Neural crest cell (in vitro differentiated cells): Measurements from ENCODE around the gene CAPS. TPM values are rescaled to one million over a fixed set of nuclear protein-coding genes. Genes with fewer than 3 reads are reported as not detected.

ENCODE experiments used
- DNase-seq: peaks from one replicate; pipeline ENCODE4 v3.0.0; 2021; ENCODE audit warnings: low read depth, mixed read lengths, low spot score
- H3K27ac Mint-ChIP-seq: one replicate; pipeline ENCODE4 v1.8.0; 2021; ENCODE audit warnings: mild to moderate bottlenecking, mixed read lengths; ENCODE audit not compliant: unreplicated experiment
- H3K27me3 Mint-ChIP-seq: 2 replicates; pipeline ENCODE4 v1.8.0; 2021; ENCODE audit warnings: low read depth, mild to moderate bottlenecking, mixed read lengths
- H3K36me3 Mint-ChIP-seq: 2 replicates; pipeline ENCODE4 v1.8.0; 2021; ENCODE audit warnings: low read depth, mild to moderate bottlenecking, mixed read lengths
- H3K4me1 Mint-ChIP-seq: 2 replicates; pipeline ENCODE4 v1.8.0; 2021; ENCODE audit warnings: mixed read lengths
- H3K4me3 Mint-ChIP-seq: one replicate; pipeline ENCODE4 v1.8.0; 2021; ENCODE audit warnings: mild to moderate bottlenecking, mixed read lengths
- H3K9me3 Mint-ChIP-seq: 2 replicates; pipeline ENCODE4 v1.8.0; 2021; ENCODE audit warnings: mixed read lengths
- CTCF ChIP-seq: fragments of 200-600 bp; sonication (generic); conservative IDR thresholded peaks from 2 replicates; pipeline ENCODE4 v1.5.0; 2021; ENCODE audit warnings: antibody characterized with exemption, mild to moderate bottlenecking
- total RNA-seq: library from RNA; stranded (reverse); gene quantifications from 2 replicates; pipeline ENCODE4 v1.2.1, GENCODE V29; 2021

Gene CAPS
- total RNA-seq, 1 donor from 2014 or later = 2.6 TPM

GRCh38 chr19:5954293-5954692, 40.2 kb downstream of the CAPS start:
- Mint-ChIP-seq H3K4me3 (peak overlapping the region; percentile 44), H3K9me3 (no peaks in the 10 kb centered on the region), H3K4me1 (peaks cover 85% of the 10 kb centered on the region), H3K27me3 (no peaks in the 10 kb centered on the region), H3K36me3 (peaks cover 3% of the 10 kb centered on the region), H3K27ac (peak overlapping the region; percentile 88)
- no peak for TF ChIP-seq CTCF
- no peak for DNase-seq

GRCh38 chr19:5955636-5955935, 41.5 kb downstream of the CAPS start:
- Mint-ChIP-seq H3K36me3 (no peaks in the 10 kb centered on the region), H3K4me1 (peaks cover 82% of the 10 kb centered on the region), H3K27me3 (no peaks in the 10 kb centered on the region), H3K4me3 (no peak overlapping the region), H3K27ac (no peak overlapping the region), H3K9me3 (no peaks in the 10 kb centered on the region)
- DNase-seq = no peak
- no peak for TF ChIP-seq CTCF

- Mint-ChIP-seq H3K4me1 (peaks cover 80% of the 10 kb centered on the region), H3K27me3 (no peaks in the 10 kb centered on the region), H3K27ac (no peak overlapping the region), H3K36me3 (no peaks in the 10 kb centered on the region), H3K9me3 (no peaks in the 10 kb centered on the region), H3K4me3 (no peak overlapping the region)
- no peak for TF ChIP-seq CTCF
- no peak for DNase-seq
Observed at GRCh38 chr19:5956323-5956722, 42.3 kb downstream of the CAPS start.

GRCh38 chr19:5956728-5957127, 42.7 kb downstream of the CAPS start:
- no peak for DNase-seq
- Mint-ChIP-seq H3K36me3 (no peaks in the 10 kb centered on the region), H3K4me3 (no peak overlapping the region), H3K9me3 (no peaks in the 10 kb centered on the region), H3K27me3 (no peaks in the 10 kb centered on the region), H3K27ac (no peak overlapping the region), H3K4me1 (peaks cover 78% of the 10 kb centered on the region)
- no peak for TF ChIP-seq CTCF

GRCh38 chr19:5957170-5957569, 43.1 kb downstream of the CAPS start:
- H3K4me1 Mint-ChIP-seq = peaks cover 78% of the 10 kb centered on the region
- no peak overlapping the region for H3K27ac Mint-ChIP-seq
- DNase-seq = no peak
- H3K36me3 Mint-ChIP-seq = no peaks in the 10 kb centered on the region
- H3K4me3 Mint-ChIP-seq = no peak overlapping the region
- TF ChIP-seq CTCF = no peak
- H3K27me3 Mint-ChIP-seq = no peaks in the 10 kb centered on the region
- H3K9me3 Mint-ChIP-seq = no peaks in the 10 kb centered on the region
